HG03442 (cell line): ENCODE measurements around the gene CCDC57.
A peak's percentile ranks its signal among the peaks of the same experiment; 100 is the strongest.
"Not testable (repeated sequence)": the region's sequence is repeated elsewhere in the genome, so short reads cannot be mapped to it uniquely, and the experiment has no call there.

Experiments used
- ATAC-seq: cut with Tn5 transposase; IDR thresholded peaks from one replicate; pipeline ENCODE4 v1.9.1; 2021; ENCODE audit warnings: mild to moderate bottlenecking, moderate library complexity; ENCODE audit not compliant: unreplicated experiment

The CCDC57 gene

DNA sequence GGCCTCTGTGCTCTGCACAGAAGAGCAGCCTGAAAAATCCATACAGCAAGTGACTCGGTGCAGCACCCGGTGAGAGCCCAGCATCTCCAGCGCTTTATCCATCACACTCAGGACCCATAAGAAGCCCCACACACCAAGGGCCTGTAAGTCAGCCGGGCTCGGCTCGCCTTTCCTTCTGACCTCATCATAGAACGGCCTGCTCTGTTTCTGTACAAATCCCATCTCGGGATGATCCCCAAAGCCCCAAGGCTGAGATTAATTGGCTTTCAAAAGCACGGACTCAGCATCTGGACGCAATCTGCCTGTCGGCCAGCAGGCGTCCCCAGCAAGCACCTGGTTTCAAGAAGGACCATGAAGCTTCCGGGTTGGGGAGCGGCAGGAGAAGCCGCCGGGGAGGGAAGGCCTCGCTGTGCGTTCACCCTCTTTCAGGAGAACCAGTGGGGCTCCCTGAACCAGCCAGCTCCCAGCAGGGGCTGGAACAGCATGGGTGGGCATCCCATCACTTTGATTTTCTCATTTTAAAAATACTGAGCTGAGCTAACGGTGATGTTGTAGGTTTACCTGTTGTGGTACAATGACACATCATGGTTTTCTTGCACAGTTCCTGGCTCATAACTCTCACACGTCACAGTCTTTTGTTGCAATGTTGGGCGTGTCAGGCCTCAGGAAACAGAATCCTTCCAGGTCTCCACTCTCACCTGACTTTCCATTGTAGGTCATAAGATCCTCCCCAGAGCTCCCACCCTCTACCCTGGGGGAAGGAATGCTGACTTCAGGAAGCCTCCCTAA lies 6.7 kb downstream of the CCDC57 start:
- ATAC-seq, result peak; percentile 71

- ATAC-seq, result no peak
These were observed 7.6 kb downstream of the CCDC57 start for GRCh38 chr17:82204831-82205719.

DNA sequence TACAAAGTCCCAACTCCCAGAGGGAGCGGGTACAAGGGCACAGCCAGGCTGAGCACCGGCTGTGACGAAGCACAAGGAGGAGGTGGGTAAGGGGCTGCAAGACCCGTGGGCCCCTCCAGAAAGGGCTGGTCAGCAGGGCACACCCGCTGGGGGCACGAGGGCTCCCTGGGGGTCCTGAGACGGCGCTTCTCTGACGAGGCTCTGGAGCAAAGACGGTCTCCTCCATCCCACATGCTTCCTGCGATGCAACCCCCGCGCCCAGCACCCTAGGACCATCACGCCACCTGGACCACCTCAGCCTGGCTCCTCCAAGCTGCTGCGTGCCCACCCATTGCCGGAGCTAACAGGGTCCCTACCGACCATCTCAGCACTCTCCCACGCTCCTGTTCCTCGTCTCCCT lies 8.7 kb downstream of the CCDC57 start:
- no peak for ATAC-seq

GRCh38 chr17:82202981-82203380 lies 9.7 kb downstream of the CCDC57 start:
- ATAC-seq, result no peak

DNA sequence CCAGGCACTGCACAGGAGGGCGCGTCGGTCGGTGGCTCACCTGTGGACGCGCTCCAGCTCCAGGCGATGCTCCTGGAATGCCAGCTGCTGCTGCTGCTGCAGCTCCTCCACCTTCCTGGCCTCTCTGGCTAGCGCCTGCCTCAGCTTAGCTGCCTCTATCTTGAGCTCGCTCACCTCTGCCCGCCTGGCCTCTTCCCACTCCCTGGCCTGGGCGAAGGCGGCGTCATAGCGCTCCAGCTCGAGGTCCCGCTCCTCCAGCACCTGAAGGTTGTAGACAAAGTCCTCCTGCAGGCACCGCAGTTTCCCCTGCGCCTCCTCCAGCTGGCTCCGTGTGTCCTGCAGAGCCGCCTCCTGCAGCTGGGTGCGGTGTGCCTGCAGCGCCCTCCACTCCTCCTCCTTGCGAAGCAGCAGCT lies 11.1 kb downstream of the CCDC57 start:
- ATAC-seq, result no peak

- no peak for ATAC-seq
These were observed 11.7 kb downstream of the CCDC57 start for GRCh38 chr17:82200743-82201497.

DNA sequence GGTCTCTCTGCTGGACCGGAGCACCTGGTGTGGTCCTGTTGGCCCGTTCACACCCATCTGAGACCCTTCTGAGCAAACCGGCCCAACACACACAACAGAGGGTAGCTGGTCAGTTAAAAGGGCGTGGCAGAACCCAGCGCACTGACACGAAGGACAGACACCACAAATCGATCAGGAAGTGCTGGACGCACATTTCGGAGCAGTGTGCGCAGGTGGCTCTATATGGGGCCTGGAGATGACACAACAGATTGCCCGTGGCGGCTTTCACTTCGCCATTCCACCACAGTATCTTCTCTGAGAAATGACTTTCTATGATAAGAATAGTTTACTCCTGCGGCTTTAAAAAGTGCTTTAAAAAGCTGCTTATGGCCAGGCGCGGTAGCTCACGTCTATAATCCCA lies 12.5 kb downstream of the CCDC57 start:
- no peak for ATAC-seq

DNA sequence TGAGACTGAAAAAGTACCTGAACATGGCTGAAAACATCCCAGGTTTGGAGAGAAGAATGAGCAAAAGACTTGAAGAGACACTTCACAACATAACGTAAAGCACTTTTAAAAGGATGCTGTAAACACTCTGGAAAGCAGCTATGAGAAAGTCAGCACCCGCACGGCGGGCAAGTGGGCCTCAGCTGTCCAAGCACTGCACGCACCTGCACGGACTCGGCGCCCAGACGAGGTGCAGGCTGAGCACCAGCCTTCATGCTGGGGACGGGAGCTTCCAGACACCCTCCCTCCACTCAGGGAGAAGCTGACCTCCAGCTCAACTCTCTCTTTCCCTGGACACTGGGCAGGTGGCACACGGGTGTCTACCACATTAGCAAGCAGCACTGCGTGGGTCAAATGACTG lies 13.1 kb downstream of the CCDC57 start:
- ATAC-seq, result no peak

- no peak for ATAC-seq
These were observed 14.6 kb downstream of the CCDC57 start for GRCh38 chr17:82198092-82198491.

- no peak for ATAC-seq
These were observed 16.7 kb downstream of the CCDC57 start for GRCh38 chr17:82195675-82196672.

- no peak for ATAC-seq
These were observed 17.9 kb downstream of the CCDC57 start for GRCh38 chr17:82194765-82195164.

- ATAC-seq, result no peak
These were observed 19.0 kb downstream of the CCDC57 start for GRCh38 chr17:82193520-82194220.

DNA sequence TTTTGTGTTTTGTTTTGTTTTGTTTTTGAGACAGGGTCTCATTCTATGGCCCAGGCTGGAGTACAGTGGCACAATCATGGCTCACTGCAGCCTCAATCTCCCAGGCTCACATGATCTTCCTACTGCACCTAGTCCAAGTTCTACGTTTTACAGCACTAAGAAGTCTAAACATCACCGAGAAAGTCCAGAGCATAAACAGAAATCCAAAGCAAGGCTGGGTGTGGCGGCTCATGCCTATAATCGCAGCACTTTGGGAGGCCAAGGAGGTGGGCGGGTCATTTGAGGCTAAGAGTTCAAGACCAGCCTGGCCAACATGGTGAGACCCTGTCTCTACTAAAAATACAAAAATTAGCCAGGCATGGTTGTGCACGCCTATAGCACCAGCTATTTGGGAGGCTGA lies 19.6 kb downstream of the CCDC57 start:
- ATAC-seq, result not testable (repeated sequence)

- no peak for ATAC-seq
These were observed 24.4 kb downstream of the CCDC57 start for GRCh38 chr17:82188001-82188961.

- no peak for ATAC-seq
These were observed 25.1 kb downstream of the CCDC57 start for GRCh38 chr17:82187500-82187899.

DNA sequence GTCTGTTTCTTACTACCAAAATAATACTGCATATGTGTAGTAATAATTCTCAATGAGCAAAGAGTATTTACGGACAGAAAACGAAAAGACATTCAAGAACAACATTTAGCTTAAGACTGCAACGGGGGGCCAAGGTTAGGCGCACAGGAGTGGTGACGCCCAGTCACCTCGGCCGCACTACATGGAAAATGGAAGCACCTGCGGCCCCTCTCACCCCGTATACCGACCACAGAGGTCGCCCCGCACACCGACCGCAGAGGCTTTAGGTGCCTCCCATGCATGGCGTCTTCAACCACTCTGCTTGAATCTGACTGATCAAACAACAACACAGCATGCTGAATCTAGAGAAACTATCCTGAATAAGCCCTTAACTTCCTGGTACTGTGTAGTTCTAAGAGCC lies 26.4 kb downstream of the CCDC57 start:
- no peak for ATAC-seq

GRCh38 chr17:82184761-82185160 lies 27.9 kb downstream of the CCDC57 start:
- no peak for ATAC-seq

DNA sequence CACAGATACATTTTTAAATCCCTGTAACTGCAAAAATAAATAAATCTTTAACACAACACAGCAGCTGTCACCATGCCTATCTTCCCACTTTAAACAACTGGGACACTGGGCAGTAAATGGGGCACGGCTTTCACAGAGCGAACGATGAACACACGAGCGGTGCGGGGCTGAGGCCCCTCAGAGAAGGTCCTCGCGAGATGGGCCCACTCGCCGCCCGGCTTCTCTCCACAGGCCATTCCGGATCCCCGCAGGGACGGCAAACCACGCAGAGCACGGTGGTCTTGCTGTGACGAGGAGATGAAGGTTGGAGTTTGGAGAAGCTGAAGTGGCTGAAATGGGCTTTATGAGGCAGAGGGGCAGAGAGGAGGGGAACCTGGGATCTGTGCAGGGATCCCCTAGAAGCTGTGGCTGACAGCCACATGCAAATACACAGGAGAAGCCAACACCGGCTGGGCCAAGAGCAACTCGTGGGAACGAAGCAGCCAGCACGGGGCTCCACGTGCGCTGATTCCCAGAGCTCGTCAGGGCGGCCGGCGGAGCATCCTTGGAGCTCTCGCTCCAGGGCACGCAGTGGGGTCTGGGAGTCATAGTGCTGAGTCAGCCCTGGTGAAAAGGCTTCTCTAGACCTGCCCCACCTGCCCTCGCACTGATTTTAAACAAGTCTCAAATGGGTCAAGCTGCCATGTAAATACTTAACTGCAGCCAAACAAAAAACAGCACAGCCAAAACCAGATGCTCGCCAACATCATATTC lies 31.7 kb downstream of the CCDC57 start:
- no peak for ATAC-seq
